Measurements from ENCODE around the gene CDC5L.
A peak's percentile ranks its signal among the peaks of the same experiment; 100 is the strongest.

Gene CDC5L

DNA sequence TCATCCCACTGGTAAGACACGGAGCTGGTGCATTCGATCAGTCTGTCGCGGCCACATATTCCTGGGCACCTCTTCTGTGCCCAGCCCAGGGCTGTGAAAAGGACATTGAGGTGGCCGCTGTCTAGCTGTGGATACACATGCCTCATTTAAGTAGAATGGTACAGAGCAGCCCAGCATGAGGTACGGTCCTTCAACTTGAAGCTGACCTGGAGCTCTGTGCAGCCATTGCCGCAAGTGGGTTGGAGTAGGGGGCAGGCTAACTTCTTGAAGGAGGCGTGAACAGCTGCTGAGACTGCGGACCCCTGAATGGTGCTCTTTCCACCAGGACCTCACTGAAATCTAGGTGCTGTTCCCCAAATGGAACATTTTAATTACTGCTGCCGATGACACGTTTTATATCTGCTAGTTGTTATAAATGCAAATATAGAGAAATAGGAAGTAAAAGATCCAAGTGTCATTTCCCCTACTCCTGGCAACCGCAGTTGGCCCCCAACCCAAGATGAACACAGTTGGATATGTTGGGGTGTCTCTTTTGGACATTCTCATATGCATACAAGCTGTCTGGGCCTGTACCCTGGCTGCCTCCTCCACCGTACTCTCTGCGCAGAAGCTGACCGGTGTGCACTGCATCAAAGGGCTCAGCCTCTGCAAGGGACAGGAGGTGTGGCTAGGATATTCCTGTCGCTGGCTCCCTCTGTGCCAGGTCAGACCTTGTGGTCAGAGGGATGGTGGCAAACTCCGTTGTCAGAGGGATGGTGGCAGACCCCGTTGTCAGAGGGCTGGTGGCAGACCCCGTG is 86.1 kb downstream of the CDC5L start:
- DNase-seq (ENCODE audit: low read depth in 1 of 2, low spot score in 1 of 2) = no peak

DNA sequence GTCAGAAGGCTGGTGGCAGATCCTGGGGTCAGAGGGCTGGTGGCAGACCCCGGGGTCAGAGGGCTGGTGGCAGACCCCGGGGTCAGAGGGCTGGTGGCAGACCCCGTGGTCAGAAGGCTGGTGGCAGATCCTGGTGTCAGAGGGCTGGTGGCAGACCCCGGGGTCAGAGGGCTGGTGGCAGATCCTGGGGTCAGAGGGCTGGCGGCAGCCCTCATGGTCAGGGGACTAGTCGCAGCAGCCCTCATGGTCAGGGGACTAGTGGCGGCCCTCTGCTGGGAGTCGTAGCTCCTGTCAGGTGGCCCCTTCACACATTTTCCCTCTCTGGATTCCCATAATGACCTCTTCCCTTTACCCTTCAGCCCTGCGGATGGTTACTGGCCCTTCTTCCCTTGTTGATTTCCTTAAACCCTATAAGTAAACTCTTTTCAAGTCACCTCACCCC is 86.7 kb downstream of the CDC5L start:
- no peak for DNase-seq (ENCODE audit: low read depth in 1 of 2, low spot score in 1 of 2)

DNA sequence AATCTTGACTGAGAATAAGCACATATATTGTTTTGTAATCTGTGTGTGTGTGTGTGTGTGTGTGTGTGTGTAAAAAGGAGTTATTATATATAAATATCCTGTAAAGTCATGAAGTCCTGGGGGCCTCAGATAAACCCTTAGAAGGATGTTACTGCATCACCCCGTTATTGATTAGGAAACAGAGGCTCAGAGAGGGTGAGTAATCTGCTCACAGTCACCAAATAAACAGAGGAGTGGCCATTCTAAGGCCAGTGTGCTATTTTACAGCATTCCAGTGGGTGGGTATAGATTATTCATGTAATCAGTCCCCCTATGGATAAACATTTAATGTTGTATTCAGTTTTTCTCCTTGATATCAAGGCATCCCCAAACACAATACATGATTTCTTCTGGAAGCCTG is 87.1 kb downstream of the CDC5L start:
- no peak for DNase-seq (ENCODE audit: low read depth in 1 of 2, low spot score in 1 of 2)

DNA sequence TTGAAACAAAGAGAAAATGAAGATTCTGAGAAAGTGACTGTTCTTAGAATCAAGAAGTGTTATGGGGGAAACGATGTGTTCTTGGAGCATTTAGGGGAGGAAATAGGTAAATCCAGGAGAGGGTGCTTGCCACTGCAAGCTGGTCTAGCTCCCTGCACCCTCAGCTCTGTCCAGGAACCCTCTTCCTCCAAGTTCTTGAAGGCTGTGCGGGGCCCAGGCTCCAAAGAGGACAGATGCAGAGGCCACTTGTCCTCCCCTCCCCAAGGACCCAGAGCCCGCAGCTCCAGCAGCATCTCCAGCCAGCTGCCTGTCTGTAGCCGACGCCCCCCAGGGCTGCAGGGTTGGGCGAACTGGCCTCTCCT is 87.9 kb downstream of the CDC5L start:
- no peak for DNase-seq (ENCODE audit: low read depth in 1 of 2, low spot score in 1 of 2)

DNA sequence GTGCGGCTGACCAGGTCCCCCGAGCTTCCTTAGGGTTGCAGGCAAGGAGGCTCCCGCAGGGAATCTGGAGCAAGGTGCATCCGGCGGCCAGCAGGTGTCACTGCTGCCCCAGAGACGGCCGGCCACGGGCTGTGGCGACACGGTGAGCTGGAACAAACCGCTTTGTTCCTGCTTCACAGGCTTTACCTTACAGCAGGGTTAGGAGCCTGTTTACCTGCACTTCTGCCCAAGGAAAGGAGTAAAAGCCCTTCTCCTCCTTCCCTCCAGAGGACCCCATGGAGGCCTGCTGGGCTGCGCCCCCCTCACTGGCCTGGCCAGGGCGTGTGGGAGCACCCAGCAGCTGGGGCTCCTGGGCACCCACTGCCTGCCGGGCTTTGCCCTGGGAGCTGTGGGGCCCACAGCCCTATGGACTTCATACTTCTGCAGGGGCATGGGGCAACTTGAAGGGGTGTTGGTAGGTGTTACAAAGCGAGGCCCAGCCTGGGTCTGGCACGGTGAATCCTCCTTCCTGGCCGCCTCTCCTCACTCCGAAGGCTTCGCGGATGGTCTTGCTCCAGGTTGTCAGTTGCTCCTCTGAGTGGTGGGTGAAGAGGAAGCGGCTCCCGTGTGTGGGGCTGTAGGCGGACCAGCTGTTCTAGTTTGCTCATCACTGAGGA is 88.4 kb downstream of the CDC5L start:
- DNase-seq (ENCODE audit: low read depth in 1 of 2, low spot score in 1 of 2) = peak; percentile 56 to 65

DNA sequence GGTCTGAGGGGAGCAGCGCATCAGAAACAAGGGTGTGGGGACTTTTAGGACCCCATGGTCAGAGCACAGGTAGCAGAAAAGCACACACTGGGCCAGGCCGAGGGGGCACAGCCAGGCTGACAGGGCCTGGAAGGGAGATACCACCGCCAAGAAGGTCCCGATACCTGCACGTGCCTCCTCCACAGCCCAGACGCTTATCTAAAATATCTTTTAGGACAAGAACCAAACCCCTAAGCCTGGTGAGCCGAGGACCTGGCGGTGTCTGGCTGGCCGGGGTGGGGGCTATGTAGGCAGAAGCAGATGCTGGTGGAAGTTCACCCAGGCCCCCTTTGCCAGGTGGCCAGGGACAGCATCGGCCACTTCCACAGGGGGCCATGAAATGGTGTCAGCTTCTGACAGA is 89.3 kb downstream of the CDC5L start:
- DNase-seq (ENCODE audit: low read depth in 1 of 2, low spot score in 1 of 2) = no peak

DNA sequence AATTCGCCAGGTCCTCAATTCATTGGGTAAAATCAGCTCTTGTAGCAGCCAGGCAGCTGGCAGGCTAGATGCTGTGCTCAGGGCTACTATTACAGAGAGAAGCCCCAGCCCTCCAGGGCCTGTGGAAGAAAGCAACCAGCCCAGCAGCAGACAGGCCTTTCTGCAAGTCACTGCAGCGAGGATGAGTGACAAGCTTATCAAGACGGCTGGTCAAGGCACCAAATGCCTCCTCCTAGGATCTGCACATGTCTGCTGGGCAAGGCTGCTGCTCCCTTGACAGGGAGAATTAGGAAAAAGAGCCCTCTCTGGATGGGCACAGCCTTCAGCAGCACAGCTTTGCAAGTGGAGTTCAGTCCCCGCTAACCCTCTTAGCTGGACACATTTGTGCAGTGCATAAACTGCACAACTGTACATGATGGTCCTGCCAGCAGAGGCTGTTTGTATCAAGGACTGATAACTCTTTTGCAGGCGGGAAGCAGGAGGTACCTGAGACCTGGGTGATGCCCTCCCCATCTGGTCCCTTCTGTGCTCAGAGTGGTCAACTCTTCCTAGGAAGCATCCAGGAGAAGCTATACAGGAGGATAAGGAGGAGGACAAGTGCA is 89.9 kb downstream of the CDC5L start:
- DNase-seq (ENCODE audit: low read depth in 1 of 2, low spot score in 1 of 2) = no peak

DNA sequence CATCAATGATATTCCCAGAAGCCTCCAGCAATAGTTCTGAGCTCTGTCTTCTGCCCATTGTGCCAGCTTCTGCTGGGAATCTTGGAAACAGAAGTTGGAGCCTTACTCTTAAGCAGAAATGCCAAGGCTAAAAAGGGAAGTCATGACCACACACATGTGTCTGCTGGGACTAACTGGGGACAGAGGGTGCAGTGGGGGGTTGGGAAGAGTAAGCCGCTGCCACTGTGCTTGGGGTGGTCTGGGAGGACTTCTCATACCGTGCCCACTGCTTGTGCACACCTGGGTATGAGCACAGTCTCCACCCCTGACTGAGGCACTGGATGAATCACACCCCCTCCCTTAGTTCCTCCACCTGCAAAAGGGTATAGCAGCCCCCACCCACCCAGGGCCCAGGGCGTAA is 90.7 kb downstream of the CDC5L start:
- no peak for DNase-seq (ENCODE audit: low read depth in 1 of 2, low spot score in 1 of 2)

DNA sequence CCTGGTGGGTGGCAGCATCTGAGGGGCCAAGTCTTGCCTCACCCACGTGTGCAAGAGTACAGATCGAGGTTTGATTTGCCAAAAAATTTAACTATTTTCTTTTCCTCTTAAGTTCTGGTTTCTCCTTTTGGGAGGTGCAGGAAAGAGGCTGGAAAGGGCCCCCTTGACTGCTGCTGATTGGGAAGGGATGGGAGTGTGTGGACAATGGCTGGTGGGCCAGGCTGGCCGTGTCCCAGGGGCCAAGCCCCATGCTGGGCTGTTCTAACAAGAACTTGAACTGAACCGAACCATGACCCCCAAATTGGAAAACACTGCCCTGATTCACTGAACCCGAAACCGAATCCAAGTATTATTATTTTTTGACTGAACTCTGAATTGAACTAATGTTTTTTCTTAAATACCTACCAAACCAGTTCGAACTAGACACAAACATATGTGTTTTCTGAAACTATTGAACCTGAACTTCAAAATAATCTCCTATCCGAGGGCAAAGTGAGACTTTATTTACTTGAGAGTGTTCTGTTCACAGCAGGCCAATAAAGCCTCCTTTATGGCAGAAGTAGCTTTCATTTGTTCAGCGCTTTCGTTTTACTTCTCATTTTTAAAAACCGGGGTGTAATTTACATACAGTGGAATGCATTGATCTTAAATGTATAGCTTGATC is 91.2 kb downstream of the CDC5L start:
- DNase-seq (ENCODE audit: low read depth in 1 of 2, low spot score in 1 of 2) = no peak

DNA sequence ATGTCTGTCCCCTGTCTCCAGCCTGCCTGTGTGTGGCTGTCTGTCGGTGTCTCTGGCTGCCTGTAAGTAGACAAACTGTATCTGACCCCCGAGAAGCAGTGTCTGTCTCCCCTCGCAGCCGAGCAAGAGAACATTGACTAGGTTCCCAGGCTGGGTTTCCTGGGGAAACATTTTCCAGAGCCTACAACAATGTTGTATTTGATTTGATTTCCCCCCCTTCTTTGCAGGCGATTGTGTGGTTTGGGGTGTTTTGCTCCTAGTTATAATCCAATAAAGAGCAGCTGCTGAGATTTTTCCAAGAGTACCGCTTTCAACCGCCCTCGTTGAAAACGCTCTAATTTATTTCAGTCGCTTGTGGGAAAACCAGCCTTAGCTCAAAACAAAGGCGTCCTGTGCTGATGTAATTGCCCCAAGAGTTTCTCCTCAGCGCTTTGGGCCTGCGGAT is 92.6 kb downstream of the CDC5L start:
- DNase-seq (ENCODE audit: low read depth in 1 of 2, low spot score in 1 of 2) = no peak

DNA sequence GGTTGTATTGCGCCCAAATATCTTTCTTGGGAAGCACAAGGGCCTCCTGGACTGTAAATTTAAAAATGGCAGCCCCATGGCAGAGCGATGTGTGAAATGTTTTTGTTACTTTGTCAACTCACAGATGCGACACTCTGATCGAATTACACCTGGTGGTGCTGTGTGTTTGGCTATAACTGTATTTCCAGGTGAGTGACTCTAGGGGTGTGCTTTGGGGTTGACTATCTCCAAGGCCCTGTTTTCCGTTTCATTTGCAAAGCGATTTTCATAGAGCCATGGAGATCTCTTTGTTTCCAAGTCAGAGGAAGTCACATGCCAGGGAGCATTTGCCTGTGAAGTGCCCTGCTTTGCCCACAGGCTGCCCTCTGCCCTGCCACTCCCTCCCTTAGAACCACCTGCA is 93.5 kb downstream of the CDC5L start:
- DNase-seq (ENCODE audit: low read depth in 1 of 2, low spot score in 1 of 2) = no peak

DNA sequence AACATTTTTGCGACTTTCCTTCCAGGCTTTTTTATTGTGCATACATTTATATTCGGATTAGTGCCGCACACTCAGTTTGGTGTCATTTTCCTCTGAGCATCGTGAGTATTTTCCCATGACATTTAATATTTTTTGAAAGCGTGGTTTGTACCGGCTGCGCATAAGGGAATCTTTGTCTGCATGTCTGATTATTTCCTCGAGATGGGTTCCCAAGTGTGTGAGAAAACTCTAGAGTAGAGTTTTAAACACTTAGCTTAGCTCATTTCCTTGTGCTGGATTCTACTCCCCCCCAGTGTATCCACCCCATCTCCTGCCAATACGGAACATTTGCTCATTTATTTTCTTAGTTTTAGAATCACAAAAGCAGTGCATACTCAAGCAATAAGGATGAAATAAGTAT is 94.3 kb downstream of the CDC5L start:
- DNase-seq (ENCODE audit: low read depth in 1 of 2, low spot score in 1 of 2) = no peak

DNA sequence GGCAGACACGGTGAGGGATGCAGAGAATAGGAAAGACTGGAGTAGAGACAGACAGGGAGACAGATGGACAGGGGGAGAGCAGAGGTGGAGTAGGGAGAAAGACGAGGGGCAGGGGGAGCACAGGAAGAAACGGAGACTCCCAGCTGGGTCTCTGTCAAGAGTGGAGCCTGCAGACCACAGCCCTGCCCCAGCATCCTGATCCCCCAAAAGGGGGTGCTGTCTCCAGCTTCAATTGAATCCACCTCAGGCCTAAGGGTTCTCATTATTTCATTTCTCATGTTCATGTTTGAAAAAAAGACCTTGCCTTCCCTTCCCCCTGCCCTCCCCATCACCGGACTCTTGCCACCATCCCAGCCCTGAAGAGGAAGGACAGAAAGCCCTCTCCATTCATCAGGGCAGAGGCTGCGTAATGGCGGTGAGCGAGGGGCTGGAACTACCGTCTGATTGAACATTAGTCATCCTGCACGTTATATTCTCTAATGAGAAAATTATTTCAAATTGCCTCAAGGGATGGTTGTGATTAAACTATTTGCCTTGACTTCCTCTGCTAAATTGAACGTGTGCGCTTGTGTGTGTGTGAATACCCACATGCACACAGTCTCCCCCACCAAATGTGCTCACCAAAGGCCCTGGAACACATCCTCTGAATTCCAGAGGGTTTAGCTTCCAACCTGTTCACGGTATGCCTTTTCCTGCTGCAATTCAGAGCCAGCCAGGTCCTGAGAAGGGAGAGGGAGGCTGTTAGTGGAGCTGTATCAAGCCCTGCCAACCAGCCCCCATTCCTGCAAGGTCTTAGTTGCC is 98.3 kb downstream of the CDC5L start:
- no peak for DNase-seq (ENCODE audit: low read depth in 1 of 2, low spot score in 1 of 2)

DNA sequence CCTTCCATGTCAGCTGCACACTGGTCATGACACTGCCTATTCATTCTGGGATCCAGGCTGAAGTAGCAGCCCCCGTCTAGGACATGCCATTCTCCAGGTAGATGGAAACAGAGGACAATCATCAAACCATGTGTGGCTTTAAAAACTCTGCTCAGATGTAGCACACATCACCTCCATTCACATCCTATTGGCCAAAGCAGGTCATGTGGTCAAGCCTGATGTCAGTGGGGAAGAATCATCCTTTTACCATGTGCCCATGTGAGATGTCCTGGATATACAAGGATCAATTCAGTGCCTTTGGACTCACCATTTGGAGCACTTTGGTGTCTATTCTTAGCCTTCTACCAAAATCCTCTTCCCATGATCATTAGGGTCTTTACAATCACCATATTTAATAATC is 99.5 kb downstream of the CDC5L start:
- DNase-seq (ENCODE audit: low read depth in 1 of 2, low spot score in 1 of 2) = no peak

DNA sequence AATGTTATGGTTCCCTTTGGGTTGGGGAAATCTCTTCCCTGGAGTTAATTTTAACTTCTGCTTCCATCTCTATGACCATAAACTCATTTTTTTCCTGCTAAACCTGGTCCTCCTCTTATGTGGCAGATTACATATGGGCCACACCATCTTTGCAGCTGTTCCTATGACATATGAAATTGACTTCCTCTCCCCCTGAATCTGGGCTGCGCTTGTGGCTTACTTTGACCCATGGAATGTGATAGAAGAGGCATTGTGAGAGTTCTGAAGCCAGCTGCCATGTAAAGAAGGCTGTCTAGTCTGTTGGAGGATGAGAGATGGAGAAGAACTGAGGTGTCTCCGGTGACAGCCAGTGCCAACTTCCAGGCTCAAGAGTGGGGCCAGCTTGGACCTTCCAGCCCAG is 100.1 kb downstream of the CDC5L start:
- no peak for DNase-seq (ENCODE audit: low read depth in 1 of 2, low spot score in 1 of 2)

DNA sequence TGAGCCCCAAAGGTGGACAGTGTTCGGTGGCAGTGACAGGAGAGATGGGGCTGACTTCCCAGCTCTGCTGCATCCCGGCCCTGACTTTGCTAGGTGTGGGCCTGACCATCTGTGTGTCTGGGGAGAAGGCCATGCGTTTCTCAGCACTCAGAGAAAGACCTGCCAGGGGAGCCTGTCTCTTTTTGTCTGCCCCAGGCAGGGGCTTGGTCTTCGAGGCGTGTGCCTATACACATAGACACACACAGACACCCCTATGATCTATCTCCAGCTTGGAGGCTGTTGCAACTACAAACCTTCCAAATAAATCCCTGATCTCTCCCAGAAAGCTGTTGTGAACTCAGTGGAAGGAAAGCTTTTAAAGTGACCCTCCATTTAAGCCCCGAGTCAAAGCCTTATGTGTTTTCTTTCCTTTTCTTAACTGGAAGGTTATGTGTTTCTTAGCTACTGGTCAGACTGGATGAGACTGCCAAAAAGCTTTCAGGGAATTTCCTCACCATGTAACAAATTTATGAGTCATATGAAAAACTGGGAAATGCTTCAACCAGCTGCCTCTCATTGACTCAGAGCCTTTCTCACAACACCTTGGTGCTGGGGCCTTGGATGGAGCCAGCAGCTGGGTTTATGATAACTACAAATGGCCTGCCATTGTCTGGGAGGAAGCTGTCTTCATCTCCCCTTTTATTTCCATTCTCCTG is 102.6 kb downstream of the CDC5L start:
- no peak for DNase-seq (ENCODE audit: low read depth in 1 of 2, low spot score in 1 of 2)

DNA sequence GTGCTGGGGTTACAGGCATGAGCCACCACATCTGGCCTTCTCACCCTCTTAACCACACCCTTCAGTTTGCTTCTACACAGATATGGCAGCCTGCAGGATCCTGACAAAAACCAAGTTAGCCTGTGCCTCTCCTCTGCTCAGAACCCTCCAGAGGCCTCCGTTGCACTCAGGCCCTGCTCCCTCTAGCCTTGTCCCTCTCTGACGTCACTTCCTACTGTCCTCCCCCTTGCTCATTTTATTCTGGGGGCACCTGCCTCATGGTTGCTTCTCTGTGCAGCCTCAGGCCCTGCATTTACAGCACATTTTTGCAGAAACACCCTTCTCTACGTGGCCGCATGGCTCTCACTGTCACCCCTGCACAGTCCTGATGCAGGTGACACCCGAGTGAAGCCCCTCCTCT is 105.6 kb downstream of the CDC5L start:
- no peak for DNase-seq (ENCODE audit: low read depth in 1 of 2, low spot score in 1 of 2)

DNA sequence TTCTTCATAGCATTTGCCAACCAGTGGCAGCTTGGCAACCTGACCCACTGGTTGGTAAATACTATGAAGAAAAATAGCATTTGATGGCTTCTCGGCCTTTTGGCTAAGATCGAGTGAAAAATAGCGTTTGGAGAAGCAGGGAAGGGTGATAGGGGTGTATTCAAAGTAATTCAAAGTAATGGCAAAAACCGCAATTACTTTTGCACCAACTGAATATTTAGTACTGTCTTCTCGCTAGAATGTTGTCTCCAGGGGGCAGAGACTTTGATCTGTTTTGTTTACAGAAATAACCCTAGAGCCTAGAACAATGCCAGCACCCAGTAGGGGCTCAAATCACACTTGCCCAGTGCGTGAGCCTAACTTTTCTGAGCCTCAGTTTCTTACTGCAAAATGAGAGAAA is 106.1 kb downstream of the CDC5L start:
- DNase-seq (ENCODE audit: low read depth in 1 of 2, low spot score in 1 of 2) = no peak

DNA sequence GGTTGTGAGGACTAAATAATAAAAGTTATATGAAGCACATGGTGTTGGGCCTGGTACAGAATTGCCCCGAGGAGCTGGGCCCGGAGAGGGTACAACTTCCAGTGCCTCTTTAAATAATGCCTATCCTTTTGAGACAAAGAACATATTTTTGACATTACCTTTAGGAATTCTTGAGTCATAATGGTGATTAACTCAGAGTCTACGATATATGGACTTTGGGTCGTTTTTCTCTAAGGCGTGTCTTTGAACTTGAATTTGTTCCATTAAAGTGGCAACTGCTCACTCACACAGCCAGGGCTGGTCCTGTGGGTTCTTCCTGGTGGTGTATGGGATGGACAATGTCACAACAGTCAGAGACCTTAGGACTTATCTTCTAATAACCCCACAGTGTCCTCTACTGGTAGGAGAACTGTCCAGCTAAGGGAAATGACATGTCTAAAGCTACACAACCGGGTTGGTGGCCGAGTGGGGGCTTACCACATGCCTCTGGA is 106.5 kb downstream of the CDC5L start:
- DNase-seq (ENCODE audit: low read depth in 1 of 2, low spot score in 1 of 2) = no peak

Measured in activated CD4-positive, alpha-beta T cell treated with anti-CD3 and anti-CD28 coated beads, Interleukin-2, amount 50 U/mL, for 24 hours (primary cell).